Ectodermal cell (in vitro differentiated cells): Measurements from ENCODE around the gene PLA2G1B. TPM values are rescaled to one million over a fixed set of nuclear protein-coding genes. Genes with fewer than 3 reads are reported as not detected.

Source experiments
- H3K27ac ChIP-seq: 2 replicates; pipeline ENCODE4 v1.7.0; 2013; ENCODE audit warnings: mild to moderate bottlenecking, low read depth, low read length; ENCODE audit not compliant: insufficient read depth, poor library complexity, severe bottlenecking
- H3K27me3 ChIP-seq: 2 replicates; pipeline ENCODE4 v1.7.0; 2013; ENCODE audit warnings: mild to moderate bottlenecking, low read length; ENCODE audit not compliant: insufficient read depth, control insufficient read depth, poor library complexity, severe bottlenecking
- H3K36me3 ChIP-seq: one replicate; pipeline ENCODE4 v1.7.0; 2013; ENCODE audit warnings: low read length; ENCODE audit not compliant: control insufficient read depth, insufficient read depth
- H3K4me1 ChIP-seq: one replicate; pipeline ENCODE4 v1.7.0; 2013; ENCODE audit warnings: low read length; ENCODE audit not compliant: control insufficient read depth, insufficient read depth
- H3K4me3 ChIP-seq: 2 replicates; pipeline ENCODE4 v1.7.0; 2013; ENCODE audit warnings: low read depth, low read length, control low read depth; ENCODE audit not compliant: insufficient read depth
- H3K9me3 ChIP-seq: 2 replicates; pipeline ENCODE4 v1.7.0; 2013; ENCODE audit warnings: mild to moderate bottlenecking, low read length, moderate library complexity; ENCODE audit not compliant: control insufficient read depth
- WGBS, 2 experiments: methylation state at CpG; one replicate each; pipeline ENCODE4 v1.1.7; 2013; ENCODE audit warnings: missing lambda C conversion rate in 2 of 2; 5-methylcytosine and 5-hydroxymethylcytosine counted together
- polyA plus RNA-seq, 4 experiments: library from polyadenylated mRNA; stranded (reverse); fragments of 50-300 nt; gene quantifications; one replicate each; pipeline ENCODE4 v1.2.3, GENCODE V29; 2013

PLA2G1B gene
- not detected for polyA plus RNA-seq (2013, experiment 1 of 4)
- polyA plus RNA-seq (2013, experiment 2 of 4): not detected
- polyA plus RNA-seq (2013, experiment 3 of 4): not detected
- not detected for polyA plus RNA-seq (2013, experiment 4 of 4)

DNA sequence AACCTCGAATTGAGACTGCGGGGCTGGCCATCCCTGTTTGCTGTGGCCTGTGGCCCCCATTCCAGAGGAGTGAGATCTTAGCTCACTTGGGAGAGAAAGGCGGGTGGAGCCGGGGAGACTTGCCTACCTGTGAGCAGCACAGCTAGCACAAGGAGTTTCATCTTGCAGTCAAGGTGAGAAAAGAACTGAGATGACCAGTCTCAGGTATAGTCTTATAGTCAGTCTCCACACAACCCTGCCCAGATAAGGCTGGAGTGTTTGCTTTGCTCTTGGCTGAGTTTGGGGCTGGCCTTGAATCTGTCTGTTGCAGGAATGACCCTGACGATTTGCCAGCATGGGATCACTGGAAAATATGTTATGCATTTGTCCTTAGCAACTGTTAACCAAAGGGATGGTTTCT lies at the start of gene PLA2G1B:
PLA2G1B (minus strand) TSS at position 187 of the 400 bp plus-strand sequence; CDS start at position 161, 26 bp downstream.
- 79 to 84% methylated on average over 5 of the region's 5 CpGs for WGBS, 2 experiments
- Histone ChIP-seq H3K4me3 (no peak within 1 kb of the TSS), H3K27me3 (peaks cover 9% of the 10 kb centered on the region), H3K4me1 (no peaks in the 10 kb centered on the region), H3K36me3 (no peaks in the 10 kb centered on the region), H3K27ac (no peak within 1 kb of the TSS), H3K9me3 (no peaks in the 10 kb centered on the region)

- Histone ChIP-seq H3K36me3 (no peaks in the 10 kb centered on the region), H3K9me3 (no peaks in the 10 kb centered on the region), H3K4me1 (peaks cover 15% of the 10 kb centered on the region), H3K27ac (no peak overlapping the region), H3K4me3 (no peak overlapping the region), H3K27me3 (no peaks in the 10 kb centered on the region)
- WGBS, 2 experiments: 67 to 79% methylated on average over 4 to 5 of the region's 5 CpGs
Measured at GRCh38 chr12:120376934-120377572, 49.5 kb upstream of the PLA2G1B start.

DNA sequence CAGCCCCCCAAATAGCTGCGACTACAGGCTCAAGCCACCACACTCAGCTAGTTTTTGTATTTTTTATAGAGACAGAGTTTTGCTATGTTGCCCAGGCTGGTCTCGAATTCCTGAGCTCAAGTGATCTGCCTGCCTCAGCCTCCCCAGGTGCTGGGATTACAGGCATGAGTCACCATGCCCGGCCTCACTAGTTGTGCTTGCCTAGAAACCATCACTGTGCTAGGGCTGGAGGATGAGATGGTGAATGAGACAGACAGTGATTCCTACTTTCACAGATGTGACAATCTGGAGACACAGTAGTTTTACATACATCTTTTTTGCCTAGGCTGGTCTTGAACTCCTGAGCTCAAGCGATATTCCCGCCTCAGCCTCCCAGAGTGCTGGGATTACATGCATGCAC lies 48.8 kb upstream of the PLA2G1B start:
- Histone ChIP-seq H3K36me3 (no peaks in the 10 kb centered on the region), H3K4me1 (peaks cover 15% of the 10 kb centered on the region), H3K9me3 (no peaks in the 10 kb centered on the region), H3K27ac (no peak overlapping the region), H3K27me3 (no peaks in the 10 kb centered on the region), H3K4me3 (no peak overlapping the region)
- WGBS, 2 experiments: 79 to 88% methylated on average over 5 of the region's 5 CpGs

DNA sequence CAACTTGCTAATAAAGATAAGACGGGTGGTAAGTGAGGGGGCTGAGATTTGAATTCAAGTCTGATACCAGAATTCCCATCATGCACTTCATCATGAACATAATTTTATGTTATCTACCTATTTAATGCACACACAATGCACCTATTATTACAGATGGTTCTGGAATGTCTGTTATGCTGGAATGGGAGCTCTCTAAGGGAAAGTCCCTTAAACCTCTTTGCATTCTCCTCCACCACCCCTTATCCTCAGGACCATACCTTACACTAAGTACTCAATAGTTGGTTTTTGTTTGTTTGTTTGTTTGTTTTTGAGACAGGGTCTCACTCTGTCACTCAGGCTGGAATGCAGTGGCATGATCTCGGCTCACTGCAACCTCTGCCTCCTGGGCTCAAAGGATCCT lies 48.4 kb upstream of the PLA2G1B start:
- no peaks in the 10 kb centered on the region for H3K36me3 ChIP-seq
- WGBS, 2 experiments: 74 to 77% methylated on average over 2 of the region's 2 CpGs

DNA sequence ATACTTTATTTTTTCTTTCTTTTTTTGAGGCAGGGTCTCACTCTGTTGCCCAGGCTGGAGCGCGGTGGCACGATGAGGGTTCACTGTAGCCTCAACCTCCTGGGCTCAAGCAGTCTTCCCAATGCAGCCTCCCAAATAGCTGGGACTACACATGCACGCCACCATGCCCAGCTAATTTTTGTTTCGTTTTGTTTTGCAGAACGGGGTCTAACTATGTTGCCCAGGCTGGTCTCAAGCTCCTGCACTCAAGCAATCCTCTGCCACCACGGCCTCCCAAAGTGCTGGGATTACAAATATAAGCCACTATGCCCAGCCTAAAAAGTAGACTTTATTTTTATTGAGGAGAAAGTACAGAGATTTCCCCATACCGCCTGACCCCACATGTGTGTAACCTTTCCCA lies 46.1 kb upstream of the PLA2G1B start:
- Histone ChIP-seq H3K27me3 (no peaks in the 10 kb centered on the region), H3K4me1 (peaks cover 27% of the 10 kb centered on the region), H3K4me3 (no peak overlapping the region), H3K36me3 (no peaks in the 10 kb centered on the region), H3K9me3 (no peaks in the 10 kb centered on the region), H3K27ac (no peak overlapping the region)
- WGBS, 2 experiments: 92 to 94% methylated on average over 8 of the region's 8 CpGs

More for the DNA sequence above, 48.4 kb upstream of the PLA2G1B start:
- Histone ChIP-seq H3K27me3 (no peaks in the 10 kb centered on the region), H3K4me3 (no peak overlapping the region), H3K9me3 (no peaks in the 10 kb centered on the region), H3K27ac (no peak overlapping the region), H3K4me1 (peaks cover 16% of the 10 kb centered on the region)

DNA sequence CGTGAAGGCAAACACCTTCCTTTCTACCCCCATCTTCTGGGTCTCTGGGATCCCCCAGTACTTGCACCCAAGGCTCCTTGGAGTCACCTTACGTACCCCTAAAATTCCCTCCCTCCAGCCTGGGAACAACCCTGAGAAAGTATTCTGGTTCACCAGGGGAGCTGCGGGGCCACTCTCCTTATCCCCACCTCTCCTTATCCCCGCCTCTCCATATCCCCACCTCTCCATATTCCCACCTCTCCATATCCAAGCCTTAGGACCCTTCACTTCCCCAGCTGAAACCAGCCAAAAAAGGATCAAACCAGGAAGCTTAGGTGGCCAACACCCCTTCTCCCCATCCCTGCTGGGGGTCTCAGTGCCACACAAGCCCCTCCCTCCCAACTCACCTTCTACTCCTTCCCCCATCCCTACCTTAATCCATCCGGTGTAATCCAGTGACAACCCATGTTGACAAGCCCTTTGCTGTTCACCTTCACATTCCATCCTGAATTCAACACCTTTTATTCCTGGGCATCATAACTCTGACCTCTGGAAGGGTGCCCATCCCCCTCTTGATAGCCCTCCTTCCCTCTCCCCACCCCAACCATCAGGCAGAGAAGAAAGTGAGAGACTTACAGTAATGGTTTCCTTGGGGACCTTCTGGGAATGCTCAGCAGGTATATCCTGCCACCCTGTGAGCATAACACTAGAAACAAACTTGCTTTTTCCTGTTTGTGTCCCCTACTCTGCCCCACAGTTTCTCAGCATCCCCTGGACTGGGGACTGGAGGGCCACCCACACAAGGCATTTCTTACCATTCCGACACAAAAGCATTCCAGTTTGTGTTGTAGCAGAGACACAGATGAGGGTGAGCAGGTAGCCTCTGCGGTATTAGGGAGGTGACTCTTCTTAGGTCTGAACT lies 43.0 kb upstream of the PLA2G1B start:
- Histone ChIP-seq H3K4me3 (peak overlapping the region; percentile 68), H3K27ac (no peak overlapping the region), H3K36me3 (no peaks in the 10 kb centered on the region), H3K4me1 (peaks cover 26% of the 10 kb centered on the region), H3K9me3 (no peaks in the 10 kb centered on the region), H3K27me3 (no peaks in the 10 kb centered on the region)
- 41 to 46% methylated on average over 7 of the region's 7 CpGs for WGBS, 2 experiments

- no peak overlapping the region for H3K27ac ChIP-seq
- no peaks in the 10 kb centered on the region for H3K9me3 ChIP-seq
- peak overlapping the region; percentile 68 for H3K4me3 ChIP-seq
- H3K4me1 ChIP-seq: peaks cover 26% of the 10 kb centered on the region
- H3K27me3 ChIP-seq: no peaks in the 10 kb centered on the region
- 1% methylated on average over 26 of the region's 26 CpGs for WGBS, 2 experiments
- H3K36me3 ChIP-seq: no peaks in the 10 kb centered on the region
Measured at GRCh38 chr12:120369603-120370342, 42.2 kb upstream of the PLA2G1B start.

DNA sequence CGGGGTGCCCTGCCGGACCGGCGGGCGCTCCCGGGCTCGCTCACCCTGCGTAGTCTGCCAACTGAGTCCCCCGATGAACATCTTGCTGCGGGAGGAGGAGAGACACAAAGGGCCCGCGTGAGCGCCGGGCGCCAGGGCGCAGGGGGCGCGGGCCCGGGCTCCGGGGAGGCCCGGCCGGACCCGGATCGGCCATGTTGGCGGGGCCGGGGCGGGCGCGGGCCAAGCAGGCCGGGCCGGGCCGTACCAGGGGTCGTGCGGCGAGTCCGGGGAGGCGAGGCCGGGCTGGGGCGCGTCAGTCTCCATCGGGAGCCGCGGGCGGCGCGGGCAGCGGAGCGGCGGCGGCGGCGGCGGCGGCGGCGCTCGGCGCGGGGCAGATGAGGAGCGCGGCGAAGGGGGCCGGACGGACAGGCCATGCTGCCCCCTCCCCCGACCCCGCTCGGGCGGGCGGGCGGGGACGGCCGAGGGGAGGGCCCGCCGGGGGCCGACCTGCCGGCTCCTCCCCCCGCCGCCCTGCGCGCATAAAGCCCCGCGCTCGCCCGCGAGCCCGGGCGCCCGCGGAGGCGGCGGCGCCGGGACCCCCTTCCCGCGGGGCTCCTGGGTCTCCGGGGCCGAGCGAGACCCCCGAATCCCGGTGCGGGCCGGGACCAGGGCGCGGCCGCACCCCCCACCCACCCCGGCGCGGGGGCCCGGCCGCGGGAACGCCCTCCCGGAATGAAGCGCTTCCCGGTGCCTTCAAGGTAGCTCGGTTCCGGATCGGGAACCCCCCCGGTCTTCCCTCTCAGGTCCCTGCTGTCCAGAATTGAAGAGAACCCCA lies 41.4 kb upstream of the PLA2G1B start, which contains the start of gene MSI1:
MSI1 (minus strand) TSS at position 376 of the 814 bp plus-strand sequence; CDS start at position 303, 73 bp downstream.
- no peaks in the 10 kb centered on the region for H3K9me3 ChIP-seq
- 0% methylated on average over 119 of the region's 119 CpGs for WGBS, 2 experiments
- H3K4me3 ChIP-seq: peak within 1 kb of the TSS; percentile 84
- H3K27me3 ChIP-seq: no peaks in the 10 kb centered on the region
- no peaks in the 10 kb centered on the region for H3K36me3 ChIP-seq
- peaks cover 28% of the 10 kb centered on the region for H3K4me1 ChIP-seq
- H3K27ac ChIP-seq: peak within 1 kb of the TSS; percentile 56
